BJ (cell line): ENCODE data around the gene SDK1. TPM values are rescaled to one million over a fixed set of nuclear protein-coding genes. Genes with fewer than 3 reads are reported as not detected.

ENCODE experiments used
- CTCF ChIA-PET: fragments of 350-600 bp; formaldehyde crosslinking; extraction: SDS; loops from one replicate; lab custom pipeline; 2021; ENCODE audit warnings: antibody characterized with exemption, inconsistent platforms; lab: Yijun Ruan, JAX
- POLR2A ChIA-PET: fragments of 300-600 bp; sonication (Branson Sonifier 250); formaldehyde crosslinking; extraction: SDS; loops from one replicate; lab custom pipeline; 2021; ENCODE audit warnings: antibody characterized with exemption; lab: Charles Lee
- DNase-seq: peaks from one replicate; pipeline ENCODE4 v3.0.0-alpha.2; 2011; ENCODE audit warnings: low read depth
- H3K27me3 ChIP-seq: 2 replicates; pipeline ENCODE4 v1.6.0; 2011; ENCODE audit warnings: low read length; ENCODE audit not compliant: control insufficient read depth, insufficient read depth
- H3K36me3 ChIP-seq: 2 replicates; pipeline ENCODE4 v1.5.1; 2011; ENCODE audit warnings: low read length; ENCODE audit not compliant: control insufficient read depth, insufficient read depth
- H3K4me3 ChIP-seq: 2 replicates; pipeline ENCODE4 v1.5.1; 2011; ENCODE audit warnings: low read depth, mild to moderate bottlenecking, control low read depth, low read length
- polyA plus RNA-seq: library from polyadenylated mRNA; depleted of rRNA; stranded (reverse); fragments of >200 nt; gene quantifications from 2 replicates; pipeline ENCODE4 v1.2.3, GENCODE V29; 2011
- TF ChIP-seq, protein P1 (sequence below): IDR thresholded peaks from 2 replicates; pipeline ENCODE4 v1.5.1; 2011; ENCODE audit warnings: low read depth, mild to moderate bottlenecking, control low read depth, inconsistent platforms, low read length, moderate library complexity; ENCODE audit not compliant: insufficient read depth

The SDK1 gene
- polyA plus RNA-seq, 1 experiment: 0.01 TPM

- CTCF ChIA-PET: no interaction called here
- no peak for DNase-seq
- no peak overlapping the region for H3K4me3 ChIP-seq
- H3K36me3 ChIP-seq: no peaks in the 10 kb centered on the region
- POLR2A ChIA-PET: no interaction called here
- TF ChIP-seq, protein P1, sequence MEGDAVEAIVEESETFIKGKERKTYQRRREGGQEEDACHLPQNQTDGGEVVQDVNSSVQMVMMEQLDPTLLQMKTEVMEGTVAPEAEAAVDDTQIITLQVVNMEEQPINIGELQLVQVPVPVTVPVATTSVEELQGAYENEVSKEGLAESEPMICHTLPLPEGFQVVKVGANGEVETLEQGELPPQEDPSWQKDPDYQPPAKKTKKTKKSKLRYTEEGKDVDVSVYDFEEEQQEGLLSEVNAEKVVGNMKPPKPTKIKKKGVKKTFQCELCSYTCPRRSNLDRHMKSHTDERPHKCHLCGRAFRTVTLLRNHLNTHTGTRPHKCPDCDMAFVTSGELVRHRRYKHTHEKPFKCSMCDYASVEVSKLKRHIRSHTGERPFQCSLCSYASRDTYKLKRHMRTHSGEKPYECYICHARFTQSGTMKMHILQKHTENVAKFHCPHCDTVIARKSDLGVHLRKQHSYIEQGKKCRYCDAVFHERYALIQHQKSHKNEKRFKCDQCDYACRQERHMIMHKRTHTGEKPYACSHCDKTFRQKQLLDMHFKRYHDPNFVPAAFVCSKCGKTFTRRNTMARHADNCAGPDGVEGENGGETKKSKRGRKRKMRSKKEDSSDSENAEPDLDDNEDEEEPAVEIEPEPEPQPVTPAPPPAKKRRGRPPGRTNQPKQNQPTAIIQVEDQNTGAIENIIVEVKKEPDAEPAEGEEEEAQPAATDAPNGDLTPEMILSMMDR: no peak
- H3K27me3 ChIP-seq: no peaks in the 10 kb centered on the region
Observed at GRCh38 chr7:3481435-3481834, 180.4 kb downstream of the SDK1 start.

- TF ChIP-seq, protein P1: no peak
- ChIA-PET CTCF (no interaction called here), POLR2A (no interaction called here)
- Histone ChIP-seq H3K27me3 (no peaks in the 10 kb centered on the region), H3K36me3 (no peaks in the 10 kb centered on the region), H3K4me3 (no peak overlapping the region)
- DNase-seq: no peak
Observed at GRCh38 chr7:3482147-3482921, 181.3 kb downstream of the SDK1 start.

GRCh38 chr7:3486841-3487240 lies 185.8 kb downstream of the SDK1 start:
- CTCF ChIA-PET: no interaction called here
- DNase-seq: no peak
- no peaks in the 10 kb centered on the region for H3K36me3 ChIP-seq
- POLR2A ChIA-PET: no interaction called here
- TF ChIP-seq, protein P1: no peak
- H3K27me3 ChIP-seq: no peaks in the 10 kb centered on the region
- no peak overlapping the region for H3K4me3 ChIP-seq

DNA sequence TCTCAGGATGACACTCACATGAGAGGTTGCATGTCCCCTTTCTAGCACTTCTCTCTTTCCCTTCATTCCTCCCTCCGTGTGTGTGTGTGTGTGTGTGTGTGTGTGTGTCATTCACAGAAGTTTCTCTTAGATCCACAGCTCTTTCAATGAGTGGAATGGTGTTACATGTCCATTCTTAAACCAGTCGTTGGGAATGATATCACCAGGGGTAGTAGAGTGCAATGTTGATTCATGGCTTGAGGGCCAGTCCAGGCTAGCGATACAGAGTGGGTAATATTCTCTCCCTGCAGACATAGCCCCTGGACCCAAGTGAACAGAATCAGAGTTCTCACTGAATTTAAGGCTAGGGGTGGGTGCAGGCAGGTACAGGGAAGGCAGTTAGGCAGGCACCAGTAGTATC lies 187.8 kb downstream of the SDK1 start:
- no peaks in the 10 kb centered on the region for H3K36me3 ChIP-seq
- no peaks in the 10 kb centered on the region for H3K27me3 ChIP-seq
- ChIA-PET CTCF (interaction anchor here (0.7 kb wide), 1 partner anchor 11 kb away, joined by 3 read pairs; no protein-coding TSS in a partner anchor), POLR2A (no interaction called here)
- no peak for DNase-seq
- no peak overlapping the region for H3K4me3 ChIP-seq
- TF ChIP-seq, protein P1: no peak

DNA sequence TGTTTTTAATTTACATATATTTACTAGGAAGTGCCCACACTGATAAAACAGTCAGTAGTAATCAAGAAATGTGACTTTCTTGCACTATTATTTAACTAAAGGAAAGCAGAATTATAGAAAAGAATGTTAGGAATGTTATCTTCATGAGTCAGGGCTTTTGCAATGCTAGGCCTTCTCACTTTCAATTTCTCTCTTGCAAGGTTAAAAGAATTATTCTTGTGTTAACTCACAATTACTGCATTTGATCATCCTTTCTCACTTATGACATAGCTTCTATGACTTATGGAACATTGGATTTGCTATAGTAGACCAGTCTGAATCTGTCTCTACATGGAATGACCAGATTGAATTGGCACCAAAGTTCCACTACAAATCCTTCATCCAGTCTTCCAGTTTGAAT lies 192.4 kb downstream of the SDK1 start:
- H3K4me3 ChIP-seq: no peak overlapping the region
- H3K27me3 ChIP-seq: no peaks in the 10 kb centered on the region
- POLR2A ChIA-PET: no interaction called here
- TF ChIP-seq, protein P1: no peak
- DNase-seq: no peak
- CTCF ChIA-PET: no interaction called here
- H3K36me3 ChIP-seq: no peaks in the 10 kb centered on the region
